Ishikawa (cell line): Measurements from ENCODE around the gene IL1F10.

Experiments
- CEBPB ChIP-seq: IDR thresholded peaks from 2 replicates; pipeline ENCODE4 v1.6.1; 2012
- CREB1 ChIP-seq: IDR thresholded peaks from 2 replicates; pipeline ENCODE4 v1.6.1; 2012; ENCODE audit warnings: low read depth
- EGR1 ChIP-seq: IDR thresholded peaks from 2 replicates; pipeline ENCODE4 v1.6.1; 2012
- EP300 ChIP-seq: IDR thresholded peaks from 2 replicates; pipeline ENCODE4 v1.6.1; 2012; ENCODE audit warnings: borderline replicate concordance
- FOXM1 ChIP-seq: IDR thresholded peaks from 2 replicates; pipeline ENCODE4 v1.6.1; 2012; ENCODE audit warnings: low read depth, borderline replicate concordance
- NFIC ChIP-seq: IDR thresholded peaks from 2 replicates; pipeline ENCODE4 v1.6.1; 2012
- RAD21 ChIP-seq: IDR thresholded peaks from 2 replicates; pipeline ENCODE4 v1.6.1; 2012; ENCODE audit warnings: low read depth
- TAF1 ChIP-seq: IDR thresholded peaks from 2 replicates; pipeline ENCODE4 v1.6.1; 2012; ENCODE audit warnings: low read depth, mild to moderate bottlenecking
- TCF12 ChIP-seq: IDR thresholded peaks from 2 replicates; pipeline ENCODE4 v1.6.1; 2012; ENCODE audit warnings: low read depth
- TEAD4 ChIP-seq: IDR thresholded peaks from 2 replicates; pipeline ENCODE4 v1.6.1; 2012
- YY1 ChIP-seq: IDR thresholded peaks from 2 replicates; pipeline ENCODE4 v1.6.1; 2012; ENCODE audit warnings: low read depth
- ZBTB7A ChIP-seq: IDR thresholded peaks from 2 replicates; pipeline ENCODE4 v1.6.1; 2012; ENCODE audit warnings: low read depth
- TF ChIP-seq, protein P1 (sequence below): IDR thresholded peaks from 2 replicates; pipeline ENCODE4 v1.6.1; 2012
- TF ChIP-seq, protein P2 (sequence below): IDR thresholded peaks from 2 replicates; pipeline ENCODE4 v1.6.1; 2012; ENCODE audit warnings: low read depth, mild to moderate bottlenecking
- TF ChIP-seq, protein P3 (sequence below): IDR thresholded peaks from 2 replicates; pipeline ENCODE4 v1.6.1; 2012

The IL1F10 gene

DNA sequence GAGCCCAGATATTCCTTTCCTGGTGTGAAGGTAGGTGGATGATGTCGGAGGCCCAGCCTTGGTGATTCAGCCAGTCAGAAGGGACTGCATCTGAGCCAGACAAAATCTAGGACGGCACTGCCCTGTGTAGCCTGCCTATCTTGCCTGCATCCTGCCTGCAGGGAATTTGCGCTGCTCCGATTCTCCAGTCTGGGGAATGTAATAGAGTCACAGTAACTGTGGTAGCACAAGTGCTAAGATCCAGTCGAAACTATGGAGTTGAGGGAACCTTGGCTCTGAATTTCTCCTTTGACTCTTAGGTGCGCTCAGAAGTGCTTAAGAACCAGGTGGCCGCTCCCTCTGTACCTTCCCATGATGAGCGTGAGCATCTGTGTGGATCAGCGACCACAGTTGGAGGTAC lies 31.0 kb upstream of the IL1F10 start:
- TF ChIP-seq, protein P1, sequence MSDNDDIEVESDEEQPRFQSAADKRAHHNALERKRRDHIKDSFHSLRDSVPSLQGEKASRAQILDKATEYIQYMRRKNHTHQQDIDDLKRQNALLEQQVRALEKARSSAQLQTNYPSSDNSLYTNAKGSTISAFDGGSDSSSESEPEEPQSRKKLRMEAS = no peak
- TF ChIP-seq NFIC (no peak), RAD21 (no peak), YY1 (no peak)
- TF ChIP-seq, protein P2, sequence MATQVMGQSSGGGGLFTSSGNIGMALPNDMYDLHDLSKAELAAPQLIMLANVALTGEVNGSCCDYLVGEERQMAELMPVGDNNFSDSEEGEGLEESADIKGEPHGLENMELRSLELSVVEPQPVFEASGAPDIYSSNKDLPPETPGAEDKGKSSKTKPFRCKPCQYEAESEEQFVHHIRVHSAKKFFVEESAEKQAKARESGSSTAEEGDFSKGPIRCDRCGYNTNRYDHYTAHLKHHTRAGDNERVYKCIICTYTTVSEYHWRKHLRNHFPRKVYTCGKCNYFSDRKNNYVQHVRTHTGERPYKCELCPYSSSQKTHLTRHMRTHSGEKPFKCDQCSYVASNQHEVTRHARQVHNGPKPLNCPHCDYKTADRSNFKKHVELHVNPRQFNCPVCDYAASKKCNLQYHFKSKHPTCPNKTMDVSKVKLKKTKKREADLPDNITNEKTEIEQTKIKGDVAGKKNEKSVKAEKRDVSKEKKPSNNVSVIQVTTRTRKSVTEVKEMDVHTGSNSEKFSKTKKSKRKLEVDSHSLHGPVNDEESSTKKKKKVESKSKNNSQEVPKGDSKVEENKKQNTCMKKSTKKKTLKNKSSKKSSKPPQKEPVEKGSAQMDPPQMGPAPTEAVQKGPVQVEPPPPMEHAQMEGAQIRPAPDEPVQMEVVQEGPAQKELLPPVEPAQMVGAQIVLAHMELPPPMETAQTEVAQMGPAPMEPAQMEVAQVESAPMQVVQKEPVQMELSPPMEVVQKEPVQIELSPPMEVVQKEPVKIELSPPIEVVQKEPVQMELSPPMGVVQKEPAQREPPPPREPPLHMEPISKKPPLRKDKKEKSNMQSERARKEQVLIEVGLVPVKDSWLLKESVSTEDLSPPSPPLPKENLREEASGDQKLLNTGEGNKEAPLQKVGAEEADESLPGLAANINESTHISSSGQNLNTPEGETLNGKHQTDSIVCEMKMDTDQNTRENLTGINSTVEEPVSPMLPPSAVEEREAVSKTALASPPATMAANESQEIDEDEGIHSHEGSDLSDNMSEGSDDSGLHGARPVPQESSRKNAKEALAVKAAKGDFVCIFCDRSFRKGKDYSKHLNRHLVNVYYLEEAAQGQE = no peak

DNA sequence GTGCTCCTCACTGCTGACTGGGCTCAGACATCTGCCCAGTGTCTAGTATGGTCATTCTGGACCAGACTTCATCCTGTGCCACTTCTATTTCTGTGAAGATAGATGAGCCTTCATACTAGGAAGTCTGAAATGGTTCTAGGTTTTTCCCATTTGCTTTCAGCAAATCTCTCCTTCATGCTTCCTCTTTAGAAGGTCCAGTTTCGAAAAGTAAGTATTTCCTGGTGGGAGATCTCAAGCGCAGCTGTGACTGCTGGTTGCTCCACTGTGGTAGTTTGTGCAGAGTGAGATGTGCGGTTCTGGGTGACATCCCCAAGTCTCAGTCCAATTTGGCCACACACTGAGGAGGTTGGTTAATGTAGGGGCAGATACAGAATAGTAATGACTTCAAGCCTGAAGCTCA lies 29.5 kb upstream of the IL1F10 start:
- no peak for TF ChIP-seq NFIC

DNA sequence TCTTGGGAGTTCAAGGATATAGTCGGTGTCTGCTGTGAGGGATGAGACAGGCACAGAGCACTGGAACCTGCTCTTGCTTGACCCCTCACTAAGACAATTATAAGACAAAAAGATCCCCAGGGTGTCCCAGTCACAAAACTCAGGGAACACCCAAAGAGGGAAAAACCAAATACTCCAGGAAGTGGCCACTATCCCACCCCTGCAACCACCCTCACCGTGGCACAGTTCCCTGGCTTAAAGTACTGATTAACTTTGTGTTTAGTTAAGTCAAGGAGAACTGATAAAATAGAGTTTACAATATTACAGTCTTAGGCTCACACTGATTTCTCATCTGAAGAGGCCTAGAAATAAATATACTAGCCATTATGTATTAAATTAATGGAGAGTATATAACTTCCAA lies 28.6 kb upstream of the IL1F10 start:
- TF ChIP-seq, protein P2 = no peak
- TF ChIP-seq FOXM1 = no peak

DNA sequence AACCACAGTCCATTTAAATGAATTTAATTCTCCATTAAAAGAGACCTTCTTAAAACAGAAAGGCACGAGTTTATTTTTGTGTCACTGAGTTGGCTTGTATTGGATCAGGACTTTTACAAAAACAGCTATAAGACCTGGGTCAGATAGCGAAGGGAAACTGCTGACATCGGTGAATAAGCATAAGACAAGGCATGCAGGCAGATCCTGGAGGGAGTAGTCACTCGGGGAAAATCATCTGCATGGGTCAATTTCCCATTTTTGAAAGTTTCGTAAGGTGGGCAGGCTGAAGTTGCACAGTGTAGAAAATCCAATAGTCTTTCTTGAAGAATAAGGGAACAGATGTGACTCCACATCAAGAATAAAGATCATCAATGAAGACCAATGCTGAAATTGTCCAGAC lies 28.1 kb upstream of the IL1F10 start:
- no peak for TF ChIP-seq FOXM1
- no peak for TF ChIP-seq TCF12
- no peak for TF ChIP-seq EGR1
- TF ChIP-seq, protein P1 = no peak
- TF ChIP-seq TAF1 = no peak
- TF ChIP-seq, protein P2 = no peak
- no peak for TF ChIP-seq CREB1
- TF ChIP-seq EP300 = no peak
- TF ChIP-seq NFIC = no peak
- TF ChIP-seq, protein P3, sequence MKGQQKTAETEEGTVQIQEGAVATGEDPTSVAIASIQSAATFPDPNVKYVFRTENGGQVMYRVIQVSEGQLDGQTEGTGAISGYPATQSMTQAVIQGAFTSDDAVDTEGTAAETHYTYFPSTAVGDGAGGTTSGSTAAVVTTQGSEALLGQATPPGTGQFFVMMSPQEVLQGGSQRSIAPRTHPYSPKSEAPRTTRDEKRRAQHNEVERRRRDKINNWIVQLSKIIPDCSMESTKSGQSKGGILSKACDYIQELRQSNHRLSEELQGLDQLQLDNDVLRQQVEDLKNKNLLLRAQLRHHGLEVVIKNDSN = no peak
- no peak for TF ChIP-seq RAD21
- no peak for TF ChIP-seq ZBTB7A
- TF ChIP-seq YY1 = no peak
- no peak for TF ChIP-seq TEAD4
- no peak for TF ChIP-seq CEBPB

DNA sequence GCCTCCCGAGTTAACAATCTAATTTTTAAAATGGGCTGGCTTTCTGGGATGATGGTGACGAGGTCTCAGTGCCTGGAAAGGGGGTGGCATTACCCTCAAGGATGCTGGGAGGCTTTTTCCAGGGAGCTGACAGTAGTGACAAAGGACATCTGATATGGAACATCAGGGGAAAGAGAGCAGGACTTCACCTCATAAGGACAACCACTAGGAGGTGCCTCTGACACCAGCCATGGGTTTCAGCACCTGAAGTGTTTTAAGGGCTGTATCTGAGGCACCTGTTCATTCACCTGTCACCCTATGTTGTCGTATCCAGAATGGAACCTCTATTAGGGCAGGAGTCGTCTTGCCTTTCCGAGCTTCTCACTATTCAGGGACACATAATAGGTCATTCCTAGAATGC lies 25.9 kb upstream of the IL1F10 start:
- TF ChIP-seq TAF1 (no peak), RAD21 (peak; percentile 57)

DNA sequence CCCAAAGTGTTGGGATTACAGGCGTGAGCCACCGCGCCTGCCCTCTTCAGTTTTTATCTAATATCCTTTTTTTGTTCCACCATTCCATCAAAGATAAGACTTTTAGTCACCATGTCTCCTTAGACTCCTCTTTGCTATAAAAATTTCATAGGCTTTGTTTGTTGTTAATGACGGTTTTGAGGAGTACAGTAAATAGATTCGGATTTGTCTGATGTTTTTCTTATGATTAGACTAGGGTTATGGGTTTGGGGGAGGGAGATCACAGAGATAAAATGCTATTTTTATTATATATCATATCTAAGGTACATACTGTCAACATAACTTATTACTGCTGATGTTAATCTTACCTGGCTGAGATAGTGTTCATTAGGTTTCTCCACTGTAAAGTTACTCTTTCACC lies 21.3 kb upstream of the IL1F10 start:
- TF ChIP-seq, protein P1 = no peak
- no peak for TF ChIP-seq EGR1
- TF ChIP-seq TCF12 = no peak
- TF ChIP-seq, protein P3 = no peak
- no peak for TF ChIP-seq EP300
- TF ChIP-seq NFIC = no peak
- no peak for TF ChIP-seq CREB1
- TF ChIP-seq CEBPB = no peak
- TF ChIP-seq TEAD4 = no peak
- no peak for TF ChIP-seq FOXM1
- no peak for TF ChIP-seq ZBTB7A
- no peak for TF ChIP-seq YY1
- no peak for TF ChIP-seq TAF1
- TF ChIP-seq, protein P2 = no peak
- no peak for TF ChIP-seq RAD21
